Cardiac fibroblast (primary cell): ENCODE data around the gene CYP2U1.
"Not testable (repeated sequence)": the region's sequence is repeated elsewhere in the genome, so short reads cannot be mapped to it uniquely, and the experiment has no call there.

Experiments used
- DNase-seq, 2 donors: peaks; one replicate each; pipeline versions ENCODE4 v3.0.0 to v3.0.0-alpha.2; 2010; ENCODE audit warnings: low read depth in 2 of 2
- H3K4me3 ChIP-seq, 2 donors: replicated peaks in 1 of 2; 1 replicate in 1 of 2; 2 replicates in 1 of 2; pipeline ENCODE4 v1.5.1; 2011; ENCODE audit warnings: low read depth in 2 of 2, low read length in 2 of 2, mild to moderate bottlenecking in 2 of 2, moderate library complexity in 1 of 2
- TF ChIP-seq, protein P1 (sequence below): IDR thresholded peaks from one replicate; pipeline ENCODE4 v1.5.1; 2011; ENCODE audit warnings: low read depth, mild to moderate bottlenecking, low read length, inconsistent platforms

CYP2U1 gene

DNA sequence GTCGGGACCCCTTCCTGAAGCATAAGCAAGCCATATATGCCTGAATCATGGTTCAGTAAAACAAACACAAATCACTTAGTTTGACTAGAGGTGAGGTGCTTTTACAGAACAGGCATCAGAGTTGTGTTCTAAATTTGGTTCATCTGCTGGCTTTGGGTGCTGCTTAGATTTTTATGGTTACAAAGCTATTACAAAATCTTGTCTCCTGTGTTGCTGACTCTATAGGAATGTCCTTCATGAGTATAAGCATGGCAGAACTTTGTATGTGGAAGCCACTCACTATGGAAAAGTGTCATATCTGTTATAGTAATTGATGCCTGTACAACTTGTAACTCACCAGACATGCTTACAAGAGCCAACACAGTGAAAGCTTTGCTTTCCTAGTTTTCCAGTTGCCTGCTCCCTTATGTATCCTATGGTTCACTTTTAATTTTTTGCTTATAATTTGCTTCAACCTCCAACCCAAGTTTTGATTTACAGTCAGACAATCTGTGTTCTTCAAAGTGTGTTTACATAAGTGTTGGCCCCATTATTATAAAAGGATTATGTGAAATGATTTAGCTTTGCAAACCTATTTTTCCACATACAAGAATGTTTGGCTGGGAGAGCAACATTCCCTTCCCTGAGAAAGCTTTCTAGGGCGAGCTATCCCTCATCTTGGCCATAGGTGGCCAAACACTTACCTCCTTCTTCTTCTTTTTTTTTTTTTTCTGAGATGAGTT is 30.0 kb upstream of the CYP2U1 start:
- DNase-seq: no peak
- H3K4me3 ChIP-seq: no peak overlapping the region
- TF ChIP-seq, protein P1, sequence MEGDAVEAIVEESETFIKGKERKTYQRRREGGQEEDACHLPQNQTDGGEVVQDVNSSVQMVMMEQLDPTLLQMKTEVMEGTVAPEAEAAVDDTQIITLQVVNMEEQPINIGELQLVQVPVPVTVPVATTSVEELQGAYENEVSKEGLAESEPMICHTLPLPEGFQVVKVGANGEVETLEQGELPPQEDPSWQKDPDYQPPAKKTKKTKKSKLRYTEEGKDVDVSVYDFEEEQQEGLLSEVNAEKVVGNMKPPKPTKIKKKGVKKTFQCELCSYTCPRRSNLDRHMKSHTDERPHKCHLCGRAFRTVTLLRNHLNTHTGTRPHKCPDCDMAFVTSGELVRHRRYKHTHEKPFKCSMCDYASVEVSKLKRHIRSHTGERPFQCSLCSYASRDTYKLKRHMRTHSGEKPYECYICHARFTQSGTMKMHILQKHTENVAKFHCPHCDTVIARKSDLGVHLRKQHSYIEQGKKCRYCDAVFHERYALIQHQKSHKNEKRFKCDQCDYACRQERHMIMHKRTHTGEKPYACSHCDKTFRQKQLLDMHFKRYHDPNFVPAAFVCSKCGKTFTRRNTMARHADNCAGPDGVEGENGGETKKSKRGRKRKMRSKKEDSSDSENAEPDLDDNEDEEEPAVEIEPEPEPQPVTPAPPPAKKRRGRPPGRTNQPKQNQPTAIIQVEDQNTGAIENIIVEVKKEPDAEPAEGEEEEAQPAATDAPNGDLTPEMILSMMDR: no peak

DNA sequence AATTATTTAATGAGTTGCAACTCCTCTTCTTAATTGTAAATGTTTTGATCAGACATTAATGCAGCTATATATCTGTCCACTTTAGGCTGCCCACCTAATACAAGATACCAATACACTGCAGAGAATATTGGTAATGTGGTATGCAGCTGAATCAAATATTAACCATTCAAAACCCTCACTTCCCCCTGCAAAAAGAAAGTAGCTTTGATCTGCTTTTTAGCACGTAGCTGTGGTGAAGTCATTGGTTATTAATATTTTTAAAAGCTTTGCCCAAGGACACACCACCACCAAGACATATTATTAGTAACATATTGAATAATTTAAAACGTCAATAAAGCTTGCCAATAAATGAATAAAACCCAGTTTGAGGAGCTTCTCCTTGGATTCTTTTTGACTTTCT is 28.6 kb upstream of the CYP2U1 start:
- DNase-seq: no peak
- TF ChIP-seq, protein P1: no peak
- H3K4me3 ChIP-seq: no peak overlapping the region

DNA sequence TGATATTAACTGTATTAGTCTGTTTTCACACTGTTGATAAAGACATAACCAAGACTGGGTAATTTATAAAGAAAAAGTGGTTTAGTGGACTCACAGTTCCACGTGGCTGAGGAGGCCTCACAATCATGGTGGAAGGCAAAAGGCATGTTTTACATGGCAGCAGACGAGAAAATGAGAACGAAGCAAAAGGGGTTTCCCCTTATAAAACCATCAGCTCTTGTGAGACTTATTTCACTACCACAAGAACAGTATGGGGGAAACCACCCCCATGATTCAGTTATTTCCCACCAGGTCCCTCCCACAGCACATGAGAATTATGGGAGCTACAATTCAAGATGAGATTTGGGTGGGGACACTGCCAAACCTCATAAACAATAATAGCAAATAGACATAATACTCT is 26.3 kb upstream of the CYP2U1 start:
- not testable (repeated sequence) for DNase-seq, H3K4me3 ChIP-seq

DNA sequence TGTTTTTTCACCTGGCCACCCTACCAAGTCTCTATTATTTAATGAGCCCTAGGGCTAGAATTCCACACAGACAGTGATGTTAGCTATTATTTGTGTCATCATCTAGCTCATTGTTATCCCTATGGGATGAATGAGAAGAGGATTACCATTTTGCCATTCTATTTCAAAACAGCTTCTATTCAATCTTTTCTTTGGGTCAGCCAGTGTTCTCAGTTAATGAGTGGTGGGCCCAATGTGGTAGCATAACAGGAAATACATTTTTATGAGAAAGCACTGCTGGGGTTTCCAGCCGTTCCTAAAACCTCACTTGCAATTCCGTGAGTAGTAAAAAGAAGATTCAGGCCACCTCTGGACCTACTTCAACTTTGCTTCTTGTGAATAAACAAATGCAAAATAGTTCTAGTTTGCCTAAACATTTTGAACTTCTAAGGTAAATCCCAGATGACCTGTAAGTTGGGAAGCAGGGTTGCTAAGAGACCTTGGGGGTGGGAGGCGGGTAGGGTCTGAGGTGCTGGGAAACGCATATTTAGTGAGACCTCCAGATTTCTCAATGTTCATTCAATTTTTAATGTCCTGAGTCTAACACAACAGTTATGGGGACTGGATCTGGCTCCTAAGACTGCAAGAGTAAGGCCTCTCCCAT is 24.8 kb upstream of the CYP2U1 start:
- TF ChIP-seq, protein P1: no peak
- no peak overlapping the region for H3K4me3 ChIP-seq
- DNase-seq: no peak

- no peak overlapping the region for H3K4me3 ChIP-seq
- no peak for DNase-seq
- TF ChIP-seq, protein P1: no peak
Measured at GRCh38 chr4:107908377-107908776, 23.0 kb upstream of the CYP2U1 start.

DNA sequence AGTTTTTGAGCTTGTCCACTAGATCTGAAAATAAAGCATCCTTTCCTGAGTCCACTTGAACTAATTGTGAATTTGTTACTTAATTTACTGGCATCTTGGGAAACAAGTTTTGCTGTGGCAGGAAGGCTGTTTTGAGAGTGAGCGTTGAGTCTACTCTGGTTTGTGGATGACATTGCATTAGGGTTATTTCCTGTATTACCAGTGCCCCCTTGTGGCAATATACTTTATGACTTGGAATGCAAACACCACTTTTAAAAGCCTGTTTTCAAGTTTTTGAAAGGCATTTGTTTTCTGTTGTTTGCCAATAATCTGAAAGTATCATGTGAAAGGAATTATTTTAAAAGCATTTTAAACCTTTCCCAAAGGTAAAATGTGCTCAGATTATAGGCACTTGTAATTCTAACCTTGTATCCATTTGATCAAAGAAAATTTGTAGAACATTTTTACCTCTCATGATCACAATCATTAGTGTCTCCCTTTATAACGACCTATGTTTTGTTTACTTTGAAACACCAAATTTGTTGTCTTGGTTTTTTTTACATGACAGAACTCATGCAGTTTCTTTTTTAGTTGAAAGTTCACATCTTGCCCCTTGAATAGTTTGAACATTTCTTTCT is 18.0 kb upstream of the CYP2U1 start:
- TF ChIP-seq, protein P1: peak; percentile 50
- peak; percentile 87 to 89 for DNase-seq
- H3K4me3 ChIP-seq: no peak overlapping the region

DNA sequence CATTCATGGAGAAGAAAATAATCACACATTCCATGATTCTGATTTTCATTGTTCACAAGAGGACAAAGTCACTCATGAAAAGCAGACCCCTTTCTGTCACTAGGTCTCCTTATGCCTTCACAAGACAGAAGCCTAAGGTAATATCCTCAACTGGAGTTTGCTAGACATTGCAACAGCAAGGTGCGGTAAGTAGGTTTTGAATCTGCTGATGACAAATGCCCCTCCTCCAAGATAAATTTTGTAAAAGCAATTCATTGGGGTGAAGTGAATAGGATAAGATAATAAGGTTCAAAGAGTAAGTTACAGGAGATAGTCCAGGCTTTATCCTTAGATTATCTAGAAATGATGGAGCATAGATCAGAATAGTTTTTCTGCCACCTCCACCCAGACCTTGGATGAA is 16.1 kb upstream of the CYP2U1 start:
- TF ChIP-seq, protein P1: no peak
- no peak for DNase-seq
- H3K4me3 ChIP-seq: no peak overlapping the region
